PFSK-1 (cell line): ENCODE data around the gene SUCNR1.

Experiments
- FOXP2 ChIP-seq: optimal IDR thresholded peaks from 2 replicates; pipeline ENCODE3; 2011; ENCODE audit warnings: borderline replicate concordance, control low read depth, inconsistent platforms; ENCODE audit not compliant: insufficient read depth; ENCODE audit errors: extremely low read length, extremely low read depth
- POLR2AphosphoS5 ChIP-seq: IDR thresholded peaks from 2 replicates; pipeline ENCODE4 v1.6.1; 2012; ENCODE audit warnings: low read depth, mild to moderate bottlenecking, control low read depth, low read length, moderate library complexity
- SIN3A ChIP-seq: IDR thresholded peaks from 2 replicates; pipeline ENCODE4 v1.6.1; 2012; ENCODE audit warnings: mild to moderate bottlenecking, low read length, moderate library complexity, borderline replicate concordance; ENCODE audit not compliant: insufficient read depth
- TAF1 ChIP-seq: IDR thresholded peaks from 2 replicates; pipeline ENCODE4 v1.6.1; 2012; ENCODE audit warnings: low read length, control low read depth, borderline replicate concordance; ENCODE audit not compliant: insufficient read depth
- TF ChIP-seq, protein P1 (sequence below), 2 experiments: IDR thresholded peaks; 2 replicates each; pipeline versions ENCODE4 v1.6.1 to v1.8.0; 2011 to 2012; ENCODE audit warnings: low read depth in 2 of 2, low read length in 2 of 2, control low read depth in 1 of 2, inconsistent platforms in 1 of 2, mild to moderate bottlenecking in 1 of 2, moderate library complexity in 1 of 2; ENCODE audit not compliant: insufficient read depth in 1 of 2

Gene SUCNR1

DNA sequence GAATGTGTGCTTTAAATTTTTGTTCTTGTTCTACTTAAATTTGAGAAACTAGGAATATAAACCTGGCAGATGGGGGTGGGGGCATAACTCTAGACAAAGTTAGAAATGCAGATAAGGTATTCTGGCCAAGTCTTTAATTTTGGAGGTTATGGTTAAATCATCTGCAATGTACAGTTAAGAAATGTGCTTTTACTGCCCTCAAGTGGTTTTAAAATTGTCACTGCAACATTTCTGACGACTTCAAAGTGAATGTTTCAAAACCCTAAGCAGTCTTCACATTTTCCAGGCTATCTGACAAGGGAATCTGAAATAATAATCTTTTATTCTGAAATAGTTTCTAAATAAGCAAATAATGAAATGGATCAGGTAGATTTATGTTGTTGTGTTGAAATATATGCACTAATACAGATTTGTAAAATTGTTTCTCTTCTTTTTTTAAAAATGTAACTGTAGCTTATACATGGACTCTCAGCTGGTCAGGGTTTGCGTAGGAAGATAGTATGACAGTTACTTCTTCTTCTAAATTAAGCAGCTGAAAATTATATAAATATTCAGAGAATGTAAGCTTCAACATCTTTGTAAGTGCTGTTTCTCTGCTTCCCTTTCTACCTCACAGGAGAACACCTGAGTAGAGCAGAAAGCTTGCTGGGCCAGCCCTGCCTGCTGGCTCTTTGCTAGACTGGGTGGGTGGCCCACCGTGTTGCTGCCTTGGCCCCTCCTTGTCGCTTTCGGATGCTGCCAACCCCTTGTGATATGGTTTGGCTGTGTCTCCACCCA is 45.0 kb downstream of the SUCNR1 start:
- TF ChIP-seq POLR2AphosphoS5 (no peak), TAF1 (no peak), SIN3A (no peak), FOXP2 (no peak)
- TF ChIP-seq, protein P1, sequence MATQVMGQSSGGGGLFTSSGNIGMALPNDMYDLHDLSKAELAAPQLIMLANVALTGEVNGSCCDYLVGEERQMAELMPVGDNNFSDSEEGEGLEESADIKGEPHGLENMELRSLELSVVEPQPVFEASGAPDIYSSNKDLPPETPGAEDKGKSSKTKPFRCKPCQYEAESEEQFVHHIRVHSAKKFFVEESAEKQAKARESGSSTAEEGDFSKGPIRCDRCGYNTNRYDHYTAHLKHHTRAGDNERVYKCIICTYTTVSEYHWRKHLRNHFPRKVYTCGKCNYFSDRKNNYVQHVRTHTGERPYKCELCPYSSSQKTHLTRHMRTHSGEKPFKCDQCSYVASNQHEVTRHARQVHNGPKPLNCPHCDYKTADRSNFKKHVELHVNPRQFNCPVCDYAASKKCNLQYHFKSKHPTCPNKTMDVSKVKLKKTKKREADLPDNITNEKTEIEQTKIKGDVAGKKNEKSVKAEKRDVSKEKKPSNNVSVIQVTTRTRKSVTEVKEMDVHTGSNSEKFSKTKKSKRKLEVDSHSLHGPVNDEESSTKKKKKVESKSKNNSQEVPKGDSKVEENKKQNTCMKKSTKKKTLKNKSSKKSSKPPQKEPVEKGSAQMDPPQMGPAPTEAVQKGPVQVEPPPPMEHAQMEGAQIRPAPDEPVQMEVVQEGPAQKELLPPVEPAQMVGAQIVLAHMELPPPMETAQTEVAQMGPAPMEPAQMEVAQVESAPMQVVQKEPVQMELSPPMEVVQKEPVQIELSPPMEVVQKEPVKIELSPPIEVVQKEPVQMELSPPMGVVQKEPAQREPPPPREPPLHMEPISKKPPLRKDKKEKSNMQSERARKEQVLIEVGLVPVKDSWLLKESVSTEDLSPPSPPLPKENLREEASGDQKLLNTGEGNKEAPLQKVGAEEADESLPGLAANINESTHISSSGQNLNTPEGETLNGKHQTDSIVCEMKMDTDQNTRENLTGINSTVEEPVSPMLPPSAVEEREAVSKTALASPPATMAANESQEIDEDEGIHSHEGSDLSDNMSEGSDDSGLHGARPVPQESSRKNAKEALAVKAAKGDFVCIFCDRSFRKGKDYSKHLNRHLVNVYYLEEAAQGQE (IDR thresholded peaks at IDR 0.05; ENCODE audit: insufficient read depth in 1 of 2, low read depth in 2 of 2, low read length in 2 of 2): no peak

DNA sequence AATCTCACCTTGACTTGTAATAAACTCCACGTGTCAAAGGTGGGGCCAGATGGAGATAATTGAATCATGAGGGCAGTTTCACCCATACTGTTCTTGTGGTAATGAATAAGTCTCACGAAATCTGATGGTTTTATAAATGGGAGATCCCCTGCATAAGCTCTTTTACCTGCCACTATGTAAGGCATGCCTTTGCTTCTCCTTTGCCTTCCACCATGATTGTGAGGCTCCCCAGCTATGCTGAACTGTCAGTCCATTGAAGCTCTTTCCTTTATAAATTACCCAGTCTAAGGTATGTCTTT is 45.5 kb downstream of the SUCNR1 start:
- TF ChIP-seq SIN3A (no peak), TAF1 (no peak), POLR2AphosphoS5 (no peak), FOXP2 (no peak)
- TF ChIP-seq, protein P1 (IDR thresholded peaks at IDR 0.05; ENCODE audit: insufficient read depth in 1 of 2, low read depth in 2 of 2, low read length in 2 of 2): no peak

DNA sequence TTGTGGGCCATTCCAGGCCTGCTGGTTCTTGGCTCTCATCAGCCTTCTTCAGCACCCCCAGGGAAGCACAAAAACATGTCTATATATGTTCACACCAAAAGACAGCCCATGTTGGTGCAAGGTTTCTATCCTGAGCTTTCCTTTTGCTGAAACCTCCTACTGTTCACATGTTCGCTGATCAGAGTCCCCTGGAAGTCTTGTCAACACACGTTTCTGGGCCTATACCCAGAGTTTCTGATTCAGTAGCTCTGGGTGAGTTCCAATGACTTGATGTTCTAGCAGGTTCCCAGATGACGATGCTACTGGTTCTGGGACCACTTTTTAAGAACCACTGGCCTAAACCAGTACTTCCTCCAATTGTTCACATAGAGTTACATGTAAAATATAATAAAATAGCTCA is 46.0 kb downstream of the SUCNR1 start:
- no peak for TF ChIP-seq SIN3A
- TF ChIP-seq FOXP2: no peak
- TF ChIP-seq, protein P1 (IDR thresholded peaks at IDR 0.05; ENCODE audit: insufficient read depth in 1 of 2, low read depth in 2 of 2, low read length in 2 of 2): no peak
- TF ChIP-seq TAF1: no peak
- TF ChIP-seq POLR2AphosphoS5: no peak

DNA sequence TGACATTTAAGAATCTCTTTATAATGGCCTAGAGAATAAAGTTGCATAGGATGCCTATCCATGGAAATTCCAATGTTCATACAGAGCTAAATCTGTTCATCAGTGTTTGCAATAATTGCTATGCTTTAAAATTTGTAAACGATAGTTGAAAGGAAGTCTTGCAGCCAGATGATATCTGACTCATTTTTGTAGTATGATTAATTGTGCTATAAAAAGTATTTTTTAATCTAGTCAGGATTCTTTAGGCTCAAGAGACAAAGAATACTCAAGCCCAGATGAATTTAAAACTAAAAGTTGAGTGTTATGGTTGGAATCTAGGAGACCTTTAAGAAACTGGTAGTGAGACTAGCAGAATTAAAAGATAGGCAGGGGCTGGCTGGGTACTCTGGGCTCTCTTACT is 50.5 kb downstream of the SUCNR1 start:
- no peak for TF ChIP-seq SIN3A
- TF ChIP-seq, protein P1 (IDR thresholded peaks at IDR 0.05; ENCODE audit: insufficient read depth in 1 of 2, low read depth in 2 of 2, low read length in 2 of 2): no peak
- TF ChIP-seq TAF1: no peak
- no peak for TF ChIP-seq FOXP2
- TF ChIP-seq POLR2AphosphoS5: no peak

DNA sequence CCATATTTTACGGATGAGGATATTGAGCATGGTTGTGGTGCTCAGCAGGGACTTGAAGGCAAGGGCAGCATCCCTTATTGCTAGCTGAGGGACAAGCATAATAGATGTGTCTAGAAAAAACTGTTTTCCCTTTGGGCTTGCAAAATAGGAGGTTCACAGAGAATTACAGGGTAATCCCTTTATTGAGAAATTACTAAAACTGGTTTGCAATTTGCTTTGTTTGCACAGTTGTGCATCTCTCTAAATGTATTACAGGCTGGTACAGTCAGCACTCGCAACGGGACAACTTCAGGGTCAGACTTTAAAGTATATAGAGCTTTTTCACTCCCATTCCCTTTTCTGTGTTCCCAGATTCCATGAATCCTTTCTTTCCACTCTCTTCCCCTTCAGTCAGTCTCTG is 51.3 kb downstream of the SUCNR1 start:
- no peak for TF ChIP-seq POLR2AphosphoS5
- no peak for TF ChIP-seq FOXP2
- TF ChIP-seq, protein P1 (IDR thresholded peaks at IDR 0.05; ENCODE audit: insufficient read depth in 1 of 2, low read depth in 2 of 2, low read length in 2 of 2): no peak
- no peak for TF ChIP-seq SIN3A
- TF ChIP-seq TAF1: no peak
